ENCODE data around the gene TBC1D8.

DNA sequence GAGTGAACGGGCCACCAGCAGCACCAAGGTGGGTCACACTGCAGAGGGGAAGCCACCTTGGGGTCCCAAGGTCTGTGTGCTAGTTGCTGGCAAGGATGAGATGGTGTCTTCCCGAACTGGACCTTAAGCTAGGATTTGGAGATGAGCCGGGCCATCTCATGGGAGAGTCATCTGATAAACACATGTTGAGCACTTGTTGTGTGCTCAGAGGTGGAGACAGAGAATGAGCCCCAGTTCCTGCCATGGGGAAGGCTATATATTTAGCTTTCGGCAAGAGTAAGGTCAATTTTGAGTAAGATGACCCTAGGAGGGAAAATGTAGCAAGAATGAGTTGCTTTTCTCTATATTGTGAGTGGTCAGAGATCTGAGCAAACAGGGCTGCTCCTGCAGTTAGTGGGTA is 190.5 kb downstream of the TBC1D8 start:
- TF ChIP-seq POLR2A (IDR thresholded peaks at IDR 0.05): no peak
- TF ChIP-seq, protein P1, sequence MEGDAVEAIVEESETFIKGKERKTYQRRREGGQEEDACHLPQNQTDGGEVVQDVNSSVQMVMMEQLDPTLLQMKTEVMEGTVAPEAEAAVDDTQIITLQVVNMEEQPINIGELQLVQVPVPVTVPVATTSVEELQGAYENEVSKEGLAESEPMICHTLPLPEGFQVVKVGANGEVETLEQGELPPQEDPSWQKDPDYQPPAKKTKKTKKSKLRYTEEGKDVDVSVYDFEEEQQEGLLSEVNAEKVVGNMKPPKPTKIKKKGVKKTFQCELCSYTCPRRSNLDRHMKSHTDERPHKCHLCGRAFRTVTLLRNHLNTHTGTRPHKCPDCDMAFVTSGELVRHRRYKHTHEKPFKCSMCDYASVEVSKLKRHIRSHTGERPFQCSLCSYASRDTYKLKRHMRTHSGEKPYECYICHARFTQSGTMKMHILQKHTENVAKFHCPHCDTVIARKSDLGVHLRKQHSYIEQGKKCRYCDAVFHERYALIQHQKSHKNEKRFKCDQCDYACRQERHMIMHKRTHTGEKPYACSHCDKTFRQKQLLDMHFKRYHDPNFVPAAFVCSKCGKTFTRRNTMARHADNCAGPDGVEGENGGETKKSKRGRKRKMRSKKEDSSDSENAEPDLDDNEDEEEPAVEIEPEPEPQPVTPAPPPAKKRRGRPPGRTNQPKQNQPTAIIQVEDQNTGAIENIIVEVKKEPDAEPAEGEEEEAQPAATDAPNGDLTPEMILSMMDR (IDR thresholded peaks at IDR 0.05): no peak

All from esophagus squamous epithelium (tissue), 4 donors.